SH-SY5Y (cell line): Measurements from ENCODE around the gene BRD1.

ENCODE experiments used
- GATA2 ChIP-seq: IDR thresholded peaks from 2 replicates; pipeline ENCODE4 v1.6.1; 2011; ENCODE audit warnings: mild to moderate bottlenecking, low read depth, low read length
- GATA3 ChIP-seq: IDR thresholded peaks from 2 replicates; pipeline ENCODE4 v1.6.1; 2011; ENCODE audit warnings: low read depth, mild to moderate bottlenecking, low read length, moderate library complexity

DNA sequence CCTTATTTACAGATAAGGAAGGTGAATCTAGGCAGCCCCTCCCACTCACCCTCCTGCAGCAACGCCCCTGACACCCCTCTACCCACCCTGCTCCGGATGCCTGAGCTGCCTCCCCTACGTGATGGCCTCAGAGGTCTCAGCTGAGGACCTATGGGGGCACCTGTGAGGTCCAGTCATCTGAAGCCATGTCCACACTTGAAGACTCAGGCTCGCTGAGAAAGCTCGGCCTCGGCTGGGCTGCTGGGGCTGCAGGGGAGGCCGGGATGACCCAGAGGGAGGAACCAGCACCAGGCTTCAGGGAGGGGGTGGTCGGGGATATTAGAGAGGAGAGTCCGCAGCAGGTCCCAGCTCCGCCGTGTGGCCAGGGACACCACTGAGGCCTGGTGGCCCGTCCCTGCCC is 92.8 kb downstream of the BRD1 start:
- TF ChIP-seq GATA2: no peak
- TF ChIP-seq GATA3: no peak
